Bronchial epithelial cell (primary cell): ENCODE measurements around the gene ZNF860. TPM values are rescaled to one million over a fixed set of nuclear protein-coding genes. Genes with fewer than 3 reads are reported as not detected.
"Not testable (repeated sequence)": the region's sequence is repeated elsewhere in the genome, so short reads cannot be mapped to it uniquely, and the experiment has no call there.

ENCODE experiments used
- DNase-seq: peaks from one replicate; pipeline ENCODE4 v3.0.0-alpha.2; 2010; ENCODE audit warnings: low read depth
- FAIRE-seq: peaks from 2 replicates; lab custom pipeline; 2011; peaks lifted over from hg19 to GRCh38; lab: Jason Lieb, UNC
- H3K27me3 ChIP-seq: 2 replicates; pipeline ENCODE4 v1.5.1; 2011; ENCODE audit warnings: low read length; ENCODE audit not compliant: control insufficient read depth, insufficient read depth
- H3K36me3 ChIP-seq: 2 replicates; pipeline ENCODE4 v1.5.1; 2011; ENCODE audit warnings: low read length; ENCODE audit not compliant: control insufficient read depth, insufficient read depth
- H3K4me3 ChIP-seq: 2 replicates; pipeline ENCODE4 v1.5.1; 2011; ENCODE audit warnings: mild to moderate bottlenecking, low read depth, low read length, control low read depth
- total RNA-seq: library from RNA; depleted of rRNA; stranded (reverse); fragments of >200 nt; gene quantifications from 2 replicates; pipeline ENCODE4 v1.2.1, GENCODE V29; 2014
- TF ChIP-seq, protein P1 (sequence below): IDR thresholded peaks from 2 replicates; pipeline ENCODE4 v1.5.1; 2011; ENCODE audit warnings: mild to moderate bottlenecking, moderate library complexity, low read length, control low read depth, inconsistent platforms; ENCODE audit not compliant: insufficient read depth, severe bottlenecking

Gene ZNF860
- total RNA-seq, 1 donor from 2014 or later = 3.7 TPM

GRCh38 chr3:31984321-31984720 is 2.8 kb downstream of the ZNF860 start:
- TF ChIP-seq, protein P1, sequence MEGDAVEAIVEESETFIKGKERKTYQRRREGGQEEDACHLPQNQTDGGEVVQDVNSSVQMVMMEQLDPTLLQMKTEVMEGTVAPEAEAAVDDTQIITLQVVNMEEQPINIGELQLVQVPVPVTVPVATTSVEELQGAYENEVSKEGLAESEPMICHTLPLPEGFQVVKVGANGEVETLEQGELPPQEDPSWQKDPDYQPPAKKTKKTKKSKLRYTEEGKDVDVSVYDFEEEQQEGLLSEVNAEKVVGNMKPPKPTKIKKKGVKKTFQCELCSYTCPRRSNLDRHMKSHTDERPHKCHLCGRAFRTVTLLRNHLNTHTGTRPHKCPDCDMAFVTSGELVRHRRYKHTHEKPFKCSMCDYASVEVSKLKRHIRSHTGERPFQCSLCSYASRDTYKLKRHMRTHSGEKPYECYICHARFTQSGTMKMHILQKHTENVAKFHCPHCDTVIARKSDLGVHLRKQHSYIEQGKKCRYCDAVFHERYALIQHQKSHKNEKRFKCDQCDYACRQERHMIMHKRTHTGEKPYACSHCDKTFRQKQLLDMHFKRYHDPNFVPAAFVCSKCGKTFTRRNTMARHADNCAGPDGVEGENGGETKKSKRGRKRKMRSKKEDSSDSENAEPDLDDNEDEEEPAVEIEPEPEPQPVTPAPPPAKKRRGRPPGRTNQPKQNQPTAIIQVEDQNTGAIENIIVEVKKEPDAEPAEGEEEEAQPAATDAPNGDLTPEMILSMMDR = no peak
- FAIRE-seq (no peak), DNase-seq (no peak)
- no peaks in the 10 kb centered on the region for H3K27me3 ChIP-seq
- H3K36me3 ChIP-seq = peaks cover 3% of the 10 kb centered on the region
- H3K4me3 ChIP-seq = no peak overlapping the region

- H3K27me3 ChIP-seq = no peaks in the 10 kb centered on the region
- H3K36me3 ChIP-seq = peaks cover 3% of the 10 kb centered on the region
- no peak for FAIRE-seq
- H3K4me3 ChIP-seq = no peak overlapping the region
- TF ChIP-seq, protein P1 = no peak
- no peak for DNase-seq
Observed at GRCh38 chr3:31985831-31986230, 4.3 kb downstream of the ZNF860 start.

- TF ChIP-seq, protein P1 = no peak
- H3K4me3 ChIP-seq = no peak overlapping the region
- FAIRE-seq = no peak
- peaks cover 3% of the 10 kb centered on the region for H3K36me3 ChIP-seq
- no peak for DNase-seq
- no peaks in the 10 kb centered on the region for H3K27me3 ChIP-seq
Observed at GRCh38 chr3:31988271-31988670, 6.7 kb downstream of the ZNF860 start.

DNA sequence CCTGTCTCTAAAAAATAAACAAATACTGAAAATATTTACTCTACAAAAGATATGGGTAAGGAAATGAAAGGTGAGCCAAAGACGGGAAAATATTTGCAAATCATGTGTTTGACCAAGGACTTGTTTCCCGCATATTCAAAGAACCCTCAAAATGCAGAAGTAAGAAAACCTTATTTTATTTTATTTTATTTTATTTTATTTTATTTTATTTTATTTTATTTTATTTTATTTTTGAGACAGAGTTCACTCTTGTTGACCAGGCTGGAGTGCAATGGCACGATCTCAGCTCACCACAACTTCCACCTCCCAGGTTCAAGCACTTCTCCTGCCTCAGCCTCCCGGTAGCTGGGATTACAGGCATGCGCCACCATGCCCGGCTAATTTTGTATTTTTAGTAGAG is 11.4 kb downstream of the ZNF860 start:
- not testable (repeated sequence) for H3K27me3 ChIP-seq, FAIRE-seq, H3K36me3 ChIP-seq, H3K4me3 ChIP-seq, DNase-seq

GRCh38 chr3:31993843-31994242 is 12.3 kb downstream of the ZNF860 start:
- DNase-seq (no peak), FAIRE-seq (no peak)
- Histone ChIP-seq H3K27me3 (no peaks in the 10 kb centered on the region), H3K4me3 (no peak overlapping the region), H3K36me3 (no peaks in the 10 kb centered on the region)
- TF ChIP-seq, protein P1 = no peak

DNA sequence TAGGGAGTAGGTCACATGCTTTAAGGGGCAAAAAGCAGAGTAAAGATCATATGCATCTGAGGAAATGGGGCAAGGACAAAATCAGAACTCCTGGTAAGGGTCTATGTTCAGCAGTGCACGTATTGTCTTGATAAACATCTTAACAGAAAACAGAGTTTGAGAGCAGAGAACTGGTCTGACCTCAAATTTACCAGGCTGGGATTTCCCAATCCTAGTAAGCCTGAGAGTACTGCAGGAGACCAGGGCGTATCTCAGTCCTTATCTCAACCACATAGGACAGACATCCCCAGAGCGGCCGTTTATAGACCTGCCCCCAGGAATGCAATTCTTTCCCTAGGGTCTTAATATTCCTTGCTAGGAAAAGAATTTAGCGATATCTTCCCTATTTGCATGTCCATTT is 13.5 kb downstream of the ZNF860 start:
- DNase-seq, H3K36me3 ChIP-seq, H3K27me3 ChIP-seq, FAIRE-seq, H3K4me3 ChIP-seq: not testable (repeated sequence)

DNA sequence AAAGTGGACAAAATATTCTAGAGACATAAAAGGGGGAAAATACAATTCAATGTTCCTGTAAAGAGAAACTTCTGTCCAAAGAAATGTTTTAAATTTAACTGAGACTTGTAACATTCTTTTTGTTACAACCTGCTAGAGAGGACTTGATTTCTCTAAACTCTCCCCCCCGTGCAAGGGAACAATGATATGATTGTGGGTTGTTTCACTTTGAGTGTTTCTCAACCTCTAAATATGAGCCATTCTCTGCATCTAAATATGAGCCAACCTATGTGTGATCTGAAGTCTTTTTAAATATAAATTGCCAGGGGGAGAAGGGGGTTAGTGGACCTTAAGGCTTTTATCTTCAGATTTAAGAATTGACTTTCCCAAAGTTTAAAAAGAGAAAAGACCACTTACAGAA is 14.6 kb downstream of the ZNF860 start:
- Histone ChIP-seq H3K36me3 (no peaks in the 10 kb centered on the region), H3K27me3 (no peaks in the 10 kb centered on the region), H3K4me3 (no peak overlapping the region)
- FAIRE-seq (no peak), DNase-seq (no peak)
- TF ChIP-seq, protein P1 = no peak
